Right atrium auricular region (tissue), 2 donors: ENCODE data around the gene NT5C. TPM values are rescaled to one million over a fixed set of nuclear protein-coding genes. Genes with fewer than 3 reads are reported as not detected.

Experiments
- DNase-seq: peaks from one replicate; pipeline ENCODE4 v3.0.0-alpha.2; 2019; ENCODE audit warnings: low spot score
- H3K27ac ChIP-seq, 2 donors: fragments of 200-600 bp; sonication (generic); 1 replicate in 1 of 2; 2 replicates in 1 of 2; pipeline ENCODE4 v1.5.1; 2016 to 2019
- H3K27me3 ChIP-seq, 2 donors: fragments of 200-600 bp; sonication (generic); one replicate each; pipeline versions ENCODE4 v1.5.1 to v1.6.0; 2017 to 2019
- H3K36me3 ChIP-seq: fragments of 200-600 bp; sonication (generic); one replicate; pipeline ENCODE4 v1.5.1; 2016
- H3K4me1 ChIP-seq, 2 donors: fragments of 200-600 bp; sonication (generic); one replicate each; pipeline versions ENCODE4 v1.5.1 to v1.6.0; 2017 to 2019
- H3K4me3 ChIP-seq, 2 donors: fragments of 200-600 bp; sonication (generic); 1 replicate in 1 of 2; 2 replicates in 1 of 2; pipeline ENCODE4 v1.5.1; 2017 to 2019; ENCODE audit warnings: mild to moderate bottlenecking in 1 of 2, moderate library complexity in 1 of 2
- H3K9me3 ChIP-seq, 2 donors: fragments of 200-600 bp; sonication (generic); one replicate each; pipeline ENCODE4 v1.5.1; 2019
- CTCF ChIP-seq, 2 donors: fragments of 200-600 bp; sonication (generic); IDR thresholded peaks; one replicate each; pipeline ENCODE4 v1.5.1; 2019; ENCODE audit warnings: antibody characterized with exemption in 2 of 2
- total RNA-seq, 2 donors: library from RNA; depleted of rRNA; stranded (reverse); fragments of >200 nt; gene quantifications; one replicate each; pipeline ENCODE4 v1.1.0, GENCODE V29; 2016

Gene NT5C
- total RNA-seq, 2 donors from 2014 or later: 41.4 to 77.5 TPM

GRCh38 chr17:75093548-75094158 lies 37.9 kb downstream of the NT5C start:
- no peaks in the 10 kb centered on the region for H3K27me3 ChIP-seq
- H3K4me3 ChIP-seq: no peak overlapping the region
- peaks cover 8% of the 10 kb centered on the region for H3K36me3 ChIP-seq
- peak overlapping the region; percentile 16 to 56 for H3K27ac ChIP-seq
- no peak for DNase-seq
- H3K9me3 ChIP-seq: no peaks in the 10 kb centered on the region
- no peak for TF ChIP-seq CTCF (IDR thresholded peaks at IDR 0.05)
- H3K4me1 ChIP-seq: peaks cover 0 to 49% of the 10 kb centered on the region in 2 donors

GRCh38 chr17:75091855-75092327 lies 39.7 kb downstream of the NT5C start:
- no peaks in the 10 kb centered on the region for H3K27me3 ChIP-seq
- H3K9me3 ChIP-seq: no peaks in the 10 kb centered on the region
- peaks cover 5 to 65% of the 10 kb centered on the region in 2 donors for H3K4me1 ChIP-seq
- no peak overlapping the region for H3K4me3 ChIP-seq
- no peak for DNase-seq
- peak overlapping the region; percentile 70 to 82 for H3K27ac ChIP-seq
- TF ChIP-seq CTCF (IDR thresholded peaks at IDR 0.05): no peak
- no peaks in the 10 kb centered on the region for H3K36me3 ChIP-seq

- Histone ChIP-seq H3K4me3 (peak overlapping the region in 1 of 2 donors; percentile 10), H3K9me3 (no peaks in the 10 kb centered on the region), H3K27ac (peak overlapping the region; percentile 70 to 82), H3K27me3 (no peaks in the 10 kb centered on the region), H3K4me1 (peaks cover 5 to 62% of the 10 kb centered on the region in 2 donors), H3K36me3 (no peaks in the 10 kb centered on the region)
- TF ChIP-seq CTCF (IDR thresholded peaks at IDR 0.05): no peak
- DNase-seq: no peak
Measured at GRCh38 chr17:75090871-75091854, 40.4 kb downstream of the NT5C start.

GRCh38 chr17:75088465-75089417 lies 42.8 kb downstream of the NT5C start:
- DNase-seq: no peak
- Histone ChIP-seq H3K4me1 (peaks cover 5 to 64% of the 10 kb centered on the region in 2 donors), H3K27me3 (no peaks in the 10 kb centered on the region), H3K4me3 (peak overlapping the region; percentile 64 to 70), H3K27ac (peak overlapping the region; percentile 89 to 96), H3K36me3 (no peaks in the 10 kb centered on the region), H3K9me3 (no peaks in the 10 kb centered on the region)
- TF ChIP-seq CTCF (IDR thresholded peaks at IDR 0.05): no peak
